ENCODE data around the gene SERPINA3.

DNA sequence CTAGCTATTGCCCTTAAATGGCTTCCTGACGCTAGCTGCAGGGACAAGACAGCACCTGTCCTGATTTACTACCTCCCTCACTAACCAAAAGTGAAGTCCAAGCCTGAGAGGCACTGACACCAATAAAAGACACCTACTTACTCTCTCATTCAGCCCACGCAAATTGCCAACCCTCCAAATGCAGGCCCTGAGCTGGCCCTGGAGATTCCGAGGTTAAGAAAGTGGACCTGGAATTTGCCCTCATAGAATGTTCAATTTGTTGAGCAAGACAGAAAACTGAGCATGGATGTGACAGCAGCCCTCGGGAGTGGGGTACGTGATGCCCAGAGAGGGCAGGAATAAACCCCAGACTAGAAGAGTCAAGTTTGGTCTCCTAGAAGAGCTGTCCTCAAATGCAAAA is 16.4 kb downstream of the SERPINA3 start:
- TF ChIP-seq, protein P1, sequence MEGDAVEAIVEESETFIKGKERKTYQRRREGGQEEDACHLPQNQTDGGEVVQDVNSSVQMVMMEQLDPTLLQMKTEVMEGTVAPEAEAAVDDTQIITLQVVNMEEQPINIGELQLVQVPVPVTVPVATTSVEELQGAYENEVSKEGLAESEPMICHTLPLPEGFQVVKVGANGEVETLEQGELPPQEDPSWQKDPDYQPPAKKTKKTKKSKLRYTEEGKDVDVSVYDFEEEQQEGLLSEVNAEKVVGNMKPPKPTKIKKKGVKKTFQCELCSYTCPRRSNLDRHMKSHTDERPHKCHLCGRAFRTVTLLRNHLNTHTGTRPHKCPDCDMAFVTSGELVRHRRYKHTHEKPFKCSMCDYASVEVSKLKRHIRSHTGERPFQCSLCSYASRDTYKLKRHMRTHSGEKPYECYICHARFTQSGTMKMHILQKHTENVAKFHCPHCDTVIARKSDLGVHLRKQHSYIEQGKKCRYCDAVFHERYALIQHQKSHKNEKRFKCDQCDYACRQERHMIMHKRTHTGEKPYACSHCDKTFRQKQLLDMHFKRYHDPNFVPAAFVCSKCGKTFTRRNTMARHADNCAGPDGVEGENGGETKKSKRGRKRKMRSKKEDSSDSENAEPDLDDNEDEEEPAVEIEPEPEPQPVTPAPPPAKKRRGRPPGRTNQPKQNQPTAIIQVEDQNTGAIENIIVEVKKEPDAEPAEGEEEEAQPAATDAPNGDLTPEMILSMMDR (conservative IDR thresholded peaks at IDR 0.05): no peak
- no peak for TF ChIP-seq EZH2 (IDR thresholded peaks at IDR 0.05; ENCODE audit: low read depth)
